K562 (cell line): ENCODE data around the gene ICA1L. TPM values are rescaled to one million over a fixed set of nuclear protein-coding genes. Genes with fewer than 3 reads are reported as not detected.

Experiments used
- FOXM1 ChIP-seq, 2 experiments: fragments of 450-650 bp in 1 of 2; sonication (generic) in 1 of 2; formaldehyde crosslinking in 1 of 2; IDR thresholded peaks; 2 replicates each; pipeline versions ENCODE4 v1.6.1 to v1.9.0; 2017 to 2022; ENCODE audit warnings: low read depth in 2 of 2, mild to moderate bottlenecking in 2 of 2, missing genetic modification reagents in 1 of 2, moderate library complexity in 1 of 2
- HDAC1 ChIP-seq, 2 experiments: fragments of 450-650 bp; IDR thresholded peaks; 2 replicates each; pipeline ENCODE4 v1.6.1; 2016 to 2017; ENCODE audit warnings: inconsistent platforms in 1 of 2, mild to moderate bottlenecking in 1 of 2, moderate library complexity in 1 of 2
- HNRNPL ChIP-seq: fragments of 200-400 bp; formaldehyde crosslinking; IDR thresholded peaks from 2 replicates; pipeline ENCODE4 v1.6.1; 2017; ENCODE audit warnings: low read depth, mild to moderate bottlenecking, low read length
- MTA1 ChIP-seq: fragments of 450-650 bp; IDR thresholded peaks from 2 replicates; pipeline ENCODE4 v1.6.1; 2017; ENCODE audit warnings: borderline replicate concordance
- PCBP1 ChIP-seq: fragments of 200-400 bp; formaldehyde crosslinking; IDR thresholded peaks from 2 replicates; pipeline ENCODE4 v1.6.1; 2018; ENCODE audit warnings: mild to moderate bottlenecking, low read depth, low read length; ENCODE audit not compliant: poor library complexity, severe bottlenecking
- RBBP5 ChIP-seq: fragments of 200-600 bp; sonication (generic); IDR thresholded peaks from 2 replicates; pipeline ENCODE4 v1.6.1; 2012; ENCODE audit warnings: borderline replicate concordance, mild to moderate bottlenecking, low read length, control low read depth, inconsistent platforms; ENCODE audit not compliant: insufficient read depth, poor library complexity, severe bottlenecking
- RBM25 ChIP-seq: fragments of 200-400 bp; formaldehyde crosslinking; IDR thresholded peaks from 2 replicates; pipeline ENCODE4 v1.6.1; 2018; ENCODE audit warnings: low read length, low read depth, moderate library complexity; ENCODE audit not compliant: severe bottlenecking
- TEAD4 ChIP-seq, 2 experiments: sonication (generic) in 1 of 2; formaldehyde crosslinking in 1 of 2; IDR thresholded peaks; 2 replicates each; pipeline versions ENCODE4 v1.6.1 to v1.8.0; 2012 to 2022; ENCODE audit warnings: borderline replicate concordance in 1 of 2, inconsistent platforms in 1 of 2, low read length in 1 of 2, mild to moderate bottlenecking in 1 of 2, missing genetic modification reagents in 1 of 2
- polyA plus RNA-seq, 8 experiments: library from polyadenylated mRNA; depleted of rRNA in 4 of 8; stranded (reverse) in 5 of 8; unstranded in 3 of 8; fragments of >200 nt; fragmentation: Nextera tagmentation in 2 of 8; fragmentation: Illumina TruSeq in 1 of 8; extraction: Ambion mirVana in 2 of 8; extraction: Trizol in 1 of 8; gene quantifications; 2 replicates each; pipeline versions ENCODE4 v1.2.1 to v1.2.3, GENCODE V29; 2011 to 2014; ENCODE audit warnings: inconsistent platforms in 1 of 8, missing spikeins in 1 of 8
- total RNA-seq, 7 experiments: library from RNA; depleted of rRNA in 6 of 7; stranded (reverse); fragments of >200 nt in 6 of 7; fragmentation: Illumina TruSeq in 2 of 7; extraction: Trizol in 2 of 7; gene quantifications; 2 replicates each; pipeline versions ENCODE4 v1.2.1 to v1.2.3, GENCODE V29; 2011 to 2021; ENCODE audit warnings: low replicate concordance in 1 of 7
- TF ChIP-seq, protein P1 (sequence below): fragments of 250-450 bp; sonication (Bioruptor Pico); IDR thresholded peaks from 2 replicates; pipeline ENCODE4 v1.5.0; 2022; ENCODE audit warnings: mild to moderate bottlenecking
- TF ChIP-seq, protein P2 (sequence below): fragments of 450-650 bp; IDR thresholded peaks from 2 replicates; pipeline ENCODE4 v1.6.1; 2016; ENCODE audit warnings: borderline replicate concordance
- TF ChIP-seq, protein P3 (sequence below): sonication (generic); formaldehyde crosslinking; IDR thresholded peaks from 2 replicates; pipeline ENCODE4 v1.8.0; 2023; ENCODE audit warnings: mild to moderate bottlenecking, missing genetic modification reagents
- TF ChIP-seq, protein P4 (sequence below): fragments of 250-450 bp; sonication (Bioruptor Pico); IDR thresholded peaks from 2 replicates; pipeline ENCODE4 v1.9.0; 2021; ENCODE audit warnings: mild to moderate bottlenecking
- TF ChIP-seq, protein P5 (sequence below), 2 experiments: fragments of 450-650 bp in 1 of 2; sonication (generic) in 1 of 2; formaldehyde crosslinking in 1 of 2; IDR thresholded peaks in 1 of 2; conservative IDR thresholded peaks in 1 of 2; 2 replicates each; pipeline versions ENCODE4 v1.6.1 to v1.8.1; 2016 to 2023; ENCODE audit warnings: mild to moderate bottlenecking in 2 of 2, moderate library complexity in 2 of 2, inconsistent platforms in 1 of 2, missing genetic modification reagents in 1 of 2

Gene ICA1L
- total and polyA plus RNA-seq, 9 of the 15 experiments (the other 6 are each of a cell fraction or from before 2014, with no cell fraction given): 0.57 to 1.7 (median 1.1) TPM

DNA sequence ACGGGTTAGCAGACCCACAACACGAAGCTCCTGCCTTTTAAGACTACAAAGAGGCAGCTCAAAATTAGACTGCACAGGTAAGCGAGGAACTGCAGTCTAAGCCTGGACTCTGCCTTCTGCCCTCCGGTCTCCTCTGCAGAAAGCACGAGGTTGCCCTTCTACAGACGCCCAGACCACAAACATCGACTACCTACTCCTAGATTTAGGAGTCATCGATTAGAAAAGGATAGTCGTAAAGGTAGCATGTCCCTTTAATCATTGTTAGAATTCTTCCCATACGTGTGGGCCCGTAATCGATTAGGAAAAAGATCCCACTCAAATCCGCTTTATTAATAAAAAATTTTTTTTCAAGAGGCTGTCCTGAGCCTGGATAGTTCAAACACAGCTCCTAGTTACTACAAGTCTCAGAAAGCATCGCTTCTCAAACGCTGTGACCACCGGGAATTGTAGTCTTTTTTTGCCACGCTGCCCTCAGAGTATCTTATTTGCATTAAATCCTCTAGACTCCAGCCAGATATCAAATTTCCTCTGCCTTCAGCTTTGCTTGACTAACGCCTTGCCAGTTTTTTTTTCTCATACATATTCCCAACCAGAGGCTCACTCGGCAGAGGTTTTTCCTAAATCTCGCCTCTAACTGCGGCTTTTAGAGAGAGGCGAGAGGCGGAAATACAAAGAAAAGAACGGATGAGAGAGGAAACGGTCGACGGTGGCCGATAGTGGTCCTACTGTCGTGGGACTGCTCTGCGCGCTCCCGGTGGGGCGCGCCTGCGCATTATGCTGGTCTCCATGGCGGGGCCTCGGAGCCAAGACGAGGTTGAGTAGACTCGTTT, 40.2 kb upstream of the ICA1L start, which contains the start of the genes CARF and WDR12 (continued):
- TF ChIP-seq, protein P1, sequence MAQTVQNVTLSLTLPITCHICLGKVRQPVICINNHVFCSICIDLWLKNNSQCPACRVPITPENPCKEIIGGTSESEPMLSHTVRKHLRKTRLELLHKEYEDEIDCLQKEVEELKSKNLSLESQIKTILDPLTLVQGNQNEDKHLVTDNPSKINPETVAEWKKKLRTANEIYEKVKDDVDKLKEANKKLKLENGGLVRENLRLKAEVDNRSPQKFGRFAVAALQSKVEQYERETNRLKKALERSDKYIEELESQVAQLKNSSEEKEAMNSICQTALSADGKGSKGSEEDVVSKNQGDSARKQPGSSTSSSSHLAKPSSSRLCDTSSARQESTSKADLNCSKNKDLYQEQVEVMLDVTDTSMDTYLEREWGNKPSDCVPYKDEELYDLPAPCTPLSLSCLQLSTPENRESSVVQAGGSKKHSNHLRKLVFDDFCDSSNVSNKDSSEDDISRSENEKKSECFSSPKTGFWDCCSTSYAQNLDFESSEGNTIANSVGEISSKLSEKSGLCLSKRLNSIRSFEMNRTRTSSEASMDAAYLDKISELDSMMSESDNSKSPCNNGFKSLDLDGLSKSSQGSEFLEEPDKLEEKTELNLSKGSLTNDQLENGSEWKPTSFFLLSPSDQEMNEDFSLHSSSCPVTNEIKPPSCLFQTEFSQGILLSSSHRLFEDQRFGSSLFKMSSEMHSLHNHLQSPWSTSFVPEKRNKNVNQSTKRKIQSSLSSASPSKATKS: no peak
- TF ChIP-seq, protein P2, sequence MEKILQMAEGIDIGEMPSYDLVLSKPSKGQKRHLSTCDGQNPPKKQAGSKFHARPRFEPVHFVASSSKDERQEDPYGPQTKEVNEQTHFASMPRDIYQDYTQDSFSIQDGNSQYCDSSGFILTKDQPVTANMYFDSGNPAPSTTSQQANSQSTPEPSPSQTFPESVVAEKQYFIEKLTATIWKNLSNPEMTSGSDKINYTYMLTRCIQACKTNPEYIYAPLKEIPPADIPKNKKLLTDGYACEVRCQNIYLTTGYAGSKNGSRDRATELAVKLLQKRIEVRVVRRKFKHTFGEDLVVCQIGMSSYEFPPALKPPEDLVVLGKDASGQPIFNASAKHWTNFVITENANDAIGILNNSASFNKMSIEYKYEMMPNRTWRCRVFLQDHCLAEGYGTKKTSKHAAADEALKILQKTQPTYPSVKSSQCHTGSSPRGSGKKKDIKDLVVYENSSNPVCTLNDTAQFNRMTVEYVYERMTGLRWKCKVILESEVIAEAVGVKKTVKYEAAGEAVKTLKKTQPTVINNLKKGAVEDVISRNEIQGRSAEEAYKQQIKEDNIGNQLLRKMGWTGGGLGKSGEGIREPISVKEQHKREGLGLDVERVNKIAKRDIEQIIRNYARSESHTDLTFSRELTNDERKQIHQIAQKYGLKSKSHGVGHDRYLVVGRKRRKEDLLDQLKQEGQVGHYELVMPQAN: peak; percentile 95
- no peak for TF ChIP-seq RBM25
- TF ChIP-seq RBBP5: peak; percentile 41
- TF ChIP-seq TEAD4 (IDR thresholded peaks at IDR 0.05; ENCODE audit: low read length): 0 out of 2 replicates have a peak, but pooled peaks have one; percentile 12
- no peak for TF ChIP-seq TEAD4 (CRISPR knock-in tag; IDR thresholded peaks at IDR 0.05; ENCODE audit: borderline replicate concordance)
- TF ChIP-seq, protein P3, sequence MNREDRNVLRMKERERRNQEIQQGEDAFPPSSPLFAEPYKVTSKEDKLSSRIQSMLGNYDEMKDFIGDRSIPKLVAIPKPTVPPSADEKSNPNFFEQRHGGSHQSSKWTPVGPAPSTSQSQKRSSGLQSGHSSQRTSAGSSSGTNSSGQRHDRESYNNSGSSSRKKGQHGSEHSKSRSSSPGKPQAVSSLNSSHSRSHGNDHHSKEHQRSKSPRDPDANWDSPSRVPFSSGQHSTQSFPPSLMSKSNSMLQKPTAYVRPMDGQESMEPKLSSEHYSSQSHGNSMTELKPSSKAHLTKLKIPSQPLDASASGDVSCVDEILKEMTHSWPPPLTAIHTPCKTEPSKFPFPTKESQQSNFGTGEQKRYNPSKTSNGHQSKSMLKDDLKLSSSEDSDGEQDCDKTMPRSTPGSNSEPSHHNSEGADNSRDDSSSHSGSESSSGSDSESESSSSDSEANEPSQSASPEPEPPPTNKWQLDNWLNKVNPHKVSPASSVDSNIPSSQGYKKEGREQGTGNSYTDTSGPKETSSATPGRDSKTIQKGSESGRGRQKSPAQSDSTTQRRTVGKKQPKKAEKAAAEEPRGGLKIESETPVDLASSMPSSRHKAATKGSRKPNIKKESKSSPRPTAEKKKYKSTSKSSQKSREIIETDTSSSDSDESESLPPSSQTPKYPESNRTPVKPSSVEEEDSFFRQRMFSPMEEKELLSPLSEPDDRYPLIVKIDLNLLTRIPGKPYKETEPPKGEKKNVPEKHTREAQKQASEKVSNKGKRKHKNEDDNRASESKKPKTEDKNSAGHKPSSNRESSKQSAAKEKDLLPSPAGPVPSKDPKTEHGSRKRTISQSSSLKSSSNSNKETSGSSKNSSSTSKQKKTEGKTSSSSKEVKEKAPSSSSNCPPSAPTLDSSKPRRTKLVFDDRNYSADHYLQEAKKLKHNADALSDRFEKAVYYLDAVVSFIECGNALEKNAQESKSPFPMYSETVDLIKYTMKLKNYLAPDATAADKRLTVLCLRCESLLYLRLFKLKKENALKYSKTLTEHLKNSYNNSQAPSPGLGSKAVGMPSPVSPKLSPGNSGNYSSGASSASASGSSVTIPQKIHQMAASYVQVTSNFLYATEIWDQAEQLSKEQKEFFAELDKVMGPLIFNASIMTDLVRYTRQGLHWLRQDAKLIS (CRISPR knock-in tag): 0 out of 2 replicates have a peak, but pooled peaks have one; percentile 67
- TF ChIP-seq FOXM1 (IDR thresholded peaks at IDR 0.05; ENCODE audit: low read depth): no peak; the same call in 1 of the 2 replicates
- TF ChIP-seq FOXM1 (CRISPR knock-in tag; IDR thresholded peaks at IDR 0.05; ENCODE audit: low read depth): no peak
- TF ChIP-seq MTA1: no peak
- TF ChIP-seq HNRNPL: no peak
- TF ChIP-seq, protein P4, sequence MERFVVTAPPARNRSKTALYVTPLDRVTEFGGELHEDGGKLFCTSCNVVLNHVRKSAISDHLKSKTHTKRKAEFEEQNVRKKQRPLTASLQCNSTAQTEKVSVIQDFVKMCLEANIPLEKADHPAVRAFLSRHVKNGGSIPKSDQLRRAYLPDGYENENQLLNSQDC: no peak
- TF ChIP-seq PCBP1: no peak
- TF ChIP-seq, protein P5, sequence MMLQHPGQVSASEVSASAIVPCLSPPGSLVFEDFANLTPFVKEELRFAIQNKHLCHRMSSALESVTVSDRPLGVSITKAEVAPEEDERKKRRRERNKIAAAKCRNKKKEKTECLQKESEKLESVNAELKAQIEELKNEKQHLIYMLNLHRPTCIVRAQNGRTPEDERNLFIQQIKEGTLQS (IDR thresholded peaks at IDR 0.05): no peak
- TF ChIP-seq, protein P5 (CRISPR knock-in tag; conservative IDR thresholded peaks at IDR 0.05): no peak
- TF ChIP-seq HDAC1 (IDR thresholded peaks at IDR 0.05): peak in 1 of 2 experiments; percentile 94; a peak in 2 of 4 replicates
